Stimulated activated CD8-positive, alpha-beta memory T cell treated with anti-CD3 and anti-CD28 coated beads, Interleukin-12 subunit alpha, Interleukin-12 subunit beta, amount 100 ng/mL, for 1 hour (primary cell): ENCODE measurements around the gene SLC26A1.

Experiments used
- DNase-seq: peaks from one replicate; pipeline ENCODE4 v3.0.0-alpha.2; 2020; ENCODE audit warnings: low read depth

SLC26A1 gene

GRCh38 chr4:965048-965765 lies 28.0 kb downstream of the SLC26A1 start:
- DNase-seq, result no peak

GRCh38 chr4:964346-965025 lies 28.7 kb downstream of the SLC26A1 start:
- DNase-seq, result no peak

DNA sequence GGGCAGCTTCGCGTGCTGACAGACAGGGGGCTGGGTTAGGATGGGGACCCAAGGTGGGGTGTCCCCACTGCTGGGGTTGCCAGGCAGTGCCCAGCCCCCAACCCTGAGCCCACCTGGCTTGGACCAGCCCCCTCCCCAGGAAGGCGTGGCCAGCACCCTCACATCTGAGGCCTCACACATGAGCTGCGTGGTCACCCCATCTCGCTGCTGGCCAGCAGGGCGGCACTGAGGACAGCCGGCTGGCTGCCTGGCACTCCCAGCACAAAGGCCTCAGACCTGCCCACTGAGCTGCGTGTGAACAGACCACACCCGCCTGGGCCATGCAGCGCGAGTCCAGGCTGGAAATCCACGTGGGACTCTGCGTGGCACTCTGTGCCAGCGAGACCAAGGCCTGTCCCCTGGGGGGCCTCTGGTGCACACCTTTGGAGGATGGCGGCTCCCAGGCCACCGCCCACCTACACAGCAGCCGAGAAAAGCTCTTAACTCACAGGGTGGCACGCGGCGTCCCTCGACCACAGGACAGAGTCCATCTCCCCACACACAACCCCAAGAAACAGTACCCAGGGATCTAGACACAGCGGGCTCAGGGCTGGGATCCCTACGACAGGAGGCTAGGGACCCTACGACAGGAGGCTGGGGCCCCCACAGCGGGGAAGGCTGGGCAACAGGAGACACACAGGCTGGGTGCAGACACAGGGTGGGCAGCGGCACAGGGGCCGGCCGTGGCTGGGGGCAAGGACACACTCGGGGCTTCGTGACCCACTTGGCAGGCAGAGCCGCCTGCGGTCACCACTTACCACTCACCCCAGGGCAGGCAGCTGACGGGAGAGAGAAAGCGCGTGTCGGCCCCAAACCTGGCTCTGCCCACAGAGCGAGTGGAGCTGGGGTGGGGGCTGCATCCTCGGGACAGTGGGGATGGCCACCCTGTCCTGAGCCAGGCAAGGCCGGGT lies 29.7 kb downstream of the SLC26A1 start:
- no peak for DNase-seq

DNA sequence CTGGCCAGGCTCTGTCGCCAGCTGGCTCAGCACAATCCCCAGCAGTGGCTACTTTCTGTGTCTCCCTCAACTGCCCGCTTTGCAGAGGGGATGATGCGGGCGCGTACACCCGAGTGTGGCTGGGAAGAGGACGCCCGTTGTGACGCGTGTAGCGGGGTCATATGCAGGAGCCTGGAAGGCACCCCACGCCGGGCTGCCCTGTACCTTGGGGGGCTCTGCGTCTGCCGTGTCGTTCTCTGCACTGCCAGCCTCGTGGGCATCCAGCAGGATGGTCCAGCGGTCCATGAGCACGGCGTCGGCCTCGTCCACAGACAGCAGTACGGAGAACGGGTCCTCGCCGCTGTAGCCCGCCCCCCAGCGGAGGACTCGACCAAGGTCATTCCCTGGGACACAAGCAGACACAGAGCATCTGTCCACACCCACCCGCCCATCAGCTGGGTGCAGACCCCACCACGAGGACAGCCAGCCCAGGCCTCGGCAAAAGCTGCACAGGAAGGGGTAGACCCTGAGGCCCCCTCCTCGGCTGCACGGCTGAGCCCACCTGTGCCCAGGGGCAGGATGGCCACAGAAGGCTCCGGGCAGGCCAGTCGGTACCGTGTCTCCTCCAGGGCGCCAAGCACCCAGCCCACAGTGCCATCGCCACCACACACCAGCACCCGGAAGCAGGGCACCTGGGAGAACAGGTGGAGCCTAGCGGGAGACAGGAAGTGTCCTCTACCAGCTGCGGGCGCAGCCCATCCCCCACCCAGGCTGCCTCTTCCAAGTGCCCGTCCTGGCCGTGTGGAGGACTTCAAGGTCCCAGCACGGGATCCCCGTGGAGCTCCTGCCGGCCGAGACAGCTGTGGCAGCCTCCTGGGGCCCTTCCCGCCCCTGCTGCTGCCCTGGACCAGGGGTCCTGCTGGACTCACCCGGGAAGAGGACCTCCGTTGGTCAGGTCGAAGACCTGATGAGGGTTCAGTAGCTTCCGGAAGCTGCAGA lies 30.7 kb downstream of the SLC26A1 start:
- DNase-seq, result no peak

- no peak for DNase-seq
These were observed 31.6 kb downstream of the SLC26A1 start for GRCh38 chr4:961351-962230.

DNA sequence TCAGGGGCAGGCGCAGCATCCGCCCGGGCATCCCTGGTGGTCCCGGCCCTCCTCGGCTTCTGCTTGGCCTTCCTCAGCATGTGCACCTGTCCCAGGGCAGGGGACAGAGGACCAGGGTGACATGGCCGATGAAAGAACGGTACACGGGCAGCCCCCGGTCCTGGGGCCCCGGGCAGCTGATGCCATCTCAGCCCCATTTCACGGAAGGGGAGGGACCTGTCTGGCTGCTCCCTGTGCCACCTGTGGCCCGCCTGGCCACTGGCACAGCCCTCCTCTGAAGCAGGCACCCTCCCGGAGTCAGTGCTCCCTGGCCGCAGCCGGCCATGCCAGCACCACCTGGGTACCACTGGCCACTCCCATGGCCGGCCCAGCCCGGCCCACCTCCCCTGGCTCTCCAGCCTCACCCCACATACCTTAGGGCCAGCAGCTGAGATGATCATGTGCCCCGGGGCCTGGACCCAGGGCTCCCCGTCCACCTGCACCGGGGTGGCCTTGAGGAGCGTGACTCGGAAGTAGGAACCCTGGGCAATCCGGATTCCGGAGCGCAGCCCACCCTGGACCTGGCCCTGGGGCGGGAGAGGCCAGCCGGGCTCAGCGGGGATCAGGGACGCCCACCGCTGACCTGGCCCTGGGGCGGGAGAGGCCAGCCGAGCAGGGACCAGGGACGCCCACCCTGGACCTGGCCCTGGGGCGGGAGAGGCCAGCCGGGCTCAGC lies 32.4 kb downstream of the SLC26A1 start:
- DNase-seq, result no peak

GRCh38 chr4:960140-960635 lies 33.0 kb downstream of the SLC26A1 start:
- no peak for DNase-seq

DNA sequence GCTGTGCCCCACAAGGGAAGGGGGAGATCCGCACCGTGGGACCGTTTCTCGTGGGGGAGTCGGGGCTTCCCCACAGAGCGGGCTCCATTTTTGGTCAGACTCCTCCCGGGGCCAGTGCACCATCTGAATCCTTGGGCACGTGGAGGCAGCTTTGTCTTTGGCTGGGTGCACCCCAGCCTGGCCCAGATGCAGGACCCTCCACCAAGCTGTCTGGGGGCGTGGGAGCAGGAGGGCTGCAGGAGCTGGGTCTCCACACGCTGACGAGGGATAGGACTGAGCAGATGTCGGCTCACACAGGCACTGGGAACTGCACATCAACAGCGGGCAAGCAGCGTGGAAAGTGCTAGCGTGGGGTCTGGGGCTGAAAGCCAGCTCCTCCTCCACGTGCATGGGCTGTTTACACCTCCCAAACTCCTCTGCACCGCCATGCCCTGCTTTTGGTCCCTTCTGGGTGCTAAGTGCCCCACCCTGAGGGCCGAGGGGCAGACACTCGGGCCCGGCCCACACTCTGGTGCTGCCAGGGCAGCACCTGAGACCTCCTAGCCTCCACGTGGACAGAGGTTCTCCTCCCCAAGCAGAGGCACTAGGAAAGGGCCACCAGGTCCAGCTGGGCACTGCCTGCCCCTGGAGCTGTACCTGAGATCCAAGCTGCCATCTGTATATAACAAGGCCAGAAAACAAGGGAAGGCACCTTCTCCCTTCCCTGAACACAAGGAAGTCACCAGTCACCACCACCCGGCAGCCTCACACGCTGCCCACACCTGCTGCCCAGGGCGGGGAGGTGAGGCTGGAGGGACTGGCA lies 33.7 kb downstream of the SLC26A1 start:
- DNase-seq, result no peak

- DNase-seq, result no peak
These were observed 34.4 kb downstream of the SLC26A1 start for GRCh38 chr4:958696-959337.

GRCh38 chr4:958314-958665 lies 34.9 kb downstream of the SLC26A1 start:
- no peak for DNase-seq

DNA sequence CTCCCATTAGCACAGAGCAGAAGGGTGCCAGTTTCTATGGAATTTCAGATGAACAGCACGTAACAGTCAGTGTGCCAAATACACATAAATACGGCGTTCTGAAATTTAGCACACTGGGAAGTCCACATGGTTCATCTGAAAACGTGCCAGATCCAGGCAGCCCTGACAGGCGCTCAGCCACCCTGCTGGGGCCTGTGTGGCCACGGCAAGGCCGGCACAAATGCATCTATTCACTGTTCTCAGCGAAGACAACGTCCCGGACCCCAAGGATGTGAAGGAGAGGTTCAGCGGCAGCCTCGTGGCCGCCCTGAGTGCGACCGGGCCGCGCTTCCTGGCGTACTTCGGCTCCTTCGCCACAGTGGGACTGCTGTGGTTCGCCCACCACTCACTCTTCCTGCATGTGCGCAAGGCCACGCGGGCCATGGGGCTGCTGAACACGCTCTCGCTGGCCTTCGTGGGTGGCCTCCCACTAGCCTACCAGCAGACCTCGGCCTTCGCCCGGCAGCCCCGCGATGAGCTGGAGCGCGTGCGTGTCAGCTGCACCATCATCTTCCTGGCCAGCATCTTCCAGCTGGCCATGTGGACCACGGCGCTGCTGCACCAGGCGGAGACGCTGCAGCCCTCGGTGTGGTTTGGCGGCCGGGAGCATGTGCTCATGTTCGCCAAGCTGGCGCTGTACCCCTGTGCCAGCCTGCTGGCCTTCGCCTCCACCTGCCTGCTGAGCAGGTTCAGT lies 35.5 kb downstream of the SLC26A1 start:
- no peak for DNase-seq

GRCh38 chr4:957231-957580 lies 36.0 kb downstream of the SLC26A1 start:
- no peak for DNase-seq

DNA sequence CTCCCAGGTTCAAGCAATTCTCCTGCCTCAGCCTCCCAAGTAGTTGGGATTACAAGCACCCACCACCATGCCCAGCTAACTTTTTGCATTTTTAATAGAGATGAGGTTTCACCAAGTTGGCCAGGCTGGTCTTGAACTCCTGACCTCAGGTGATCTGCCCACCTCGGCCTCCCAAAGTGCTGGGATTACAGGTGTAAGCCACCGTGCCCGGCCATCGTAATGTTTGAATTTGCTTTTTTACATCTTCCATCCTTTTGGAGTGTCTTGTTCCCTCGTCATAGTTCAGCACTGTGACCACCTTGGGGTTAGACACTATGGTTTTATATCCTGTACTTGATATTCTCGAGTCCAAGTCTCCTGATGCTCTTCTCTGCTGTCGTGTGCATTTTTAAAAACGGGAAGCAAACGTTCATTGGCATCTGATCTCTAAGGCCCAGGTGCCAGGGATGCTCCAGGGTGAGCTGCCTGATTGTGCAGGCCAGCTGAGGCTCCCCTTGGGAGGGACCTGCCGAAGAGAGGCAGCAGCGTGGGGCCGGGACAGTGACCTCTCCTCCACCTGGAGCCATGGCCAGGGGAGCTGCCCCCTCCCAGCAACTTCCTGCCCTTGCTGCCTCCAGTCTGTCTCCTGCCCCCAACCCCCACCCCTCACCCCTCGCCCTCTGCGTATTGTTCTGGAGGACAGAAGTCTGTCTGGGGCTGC lies 36.5 kb downstream of the SLC26A1 start:
- DNase-seq, result no peak

DNA sequence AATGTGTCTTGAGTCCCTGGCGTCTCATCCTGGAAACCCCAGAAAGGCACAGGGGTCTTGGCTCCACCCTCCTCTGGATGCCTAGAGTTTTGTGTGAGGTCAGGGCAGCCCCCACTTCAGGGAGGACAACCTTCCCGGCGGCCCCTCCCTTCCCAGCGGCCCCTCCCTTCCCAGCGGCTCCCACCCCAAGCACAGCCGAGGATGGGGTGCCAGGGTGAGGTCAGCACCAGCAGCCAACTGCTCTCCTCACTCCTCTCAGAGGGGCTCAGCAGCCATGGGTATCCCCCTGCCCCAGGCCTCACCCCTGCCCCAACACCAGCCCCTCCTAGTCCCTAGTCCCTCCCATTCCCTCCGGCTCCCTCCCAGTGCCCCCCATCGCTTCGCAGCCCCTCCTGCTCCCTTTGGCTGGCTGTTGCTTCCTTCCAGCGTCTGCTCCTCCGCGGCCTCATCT lies 37.2 kb downstream of the SLC26A1 start:
- no peak for DNase-seq

DNA sequence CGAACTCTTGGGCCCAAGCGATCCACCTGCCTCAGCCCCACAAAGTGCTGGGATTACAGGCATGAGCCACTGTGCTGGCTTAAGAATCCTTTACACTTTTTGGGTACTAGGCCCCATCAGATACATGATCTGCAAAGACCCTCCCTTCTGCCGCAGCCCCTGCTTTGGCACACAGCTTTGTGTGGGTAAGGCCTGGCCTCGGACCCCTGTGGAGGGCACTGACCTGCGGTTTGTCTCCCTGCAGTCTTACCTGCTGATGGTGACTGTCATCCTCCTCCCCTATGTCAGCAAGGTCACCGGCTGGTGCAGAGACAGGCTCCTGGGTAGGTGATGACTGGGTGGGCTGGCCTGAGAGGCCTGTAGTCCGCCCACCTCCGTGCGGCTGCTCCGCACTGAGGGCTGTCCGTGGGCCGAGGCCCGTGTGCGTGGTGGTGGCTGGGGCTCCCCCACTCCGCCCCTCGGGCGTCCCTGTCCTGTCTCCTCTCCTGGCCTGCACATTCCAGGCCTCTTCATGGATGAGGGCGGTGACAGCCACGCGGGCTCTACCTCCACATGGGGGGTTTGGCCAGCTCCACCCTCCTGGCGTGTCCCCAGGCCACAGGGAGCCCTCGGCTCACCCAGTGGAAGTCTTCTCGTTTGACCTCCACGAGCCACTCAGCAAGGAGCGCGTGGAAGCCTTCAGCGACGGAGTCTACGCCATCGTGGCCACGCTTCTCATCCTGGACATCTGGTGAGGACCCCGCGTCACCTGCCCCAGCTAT lies 37.9 kb downstream of the SLC26A1 start:
- no peak for DNase-seq
